ENCODE measurements around the gene SGCE.

- TF ChIP-seq CTCF (IDR thresholded peaks at IDR 0.05) (no peak), EP300 (IDR thresholded peaks at IDR 0.05) (no peak), POLR2A (IDR thresholded peaks at IDR 0.05) (no peak)
Measured at GRCh38 chr7:94665426-94665825, 9.5 kb upstream of the SGCE start.

Data from tibial nerve (tissue), 4 donors.